HG02885 (cell line): Measurements from ENCODE around the gene NACC2.

Source experiments
- ATAC-seq: cut with Tn5 transposase; IDR thresholded peaks from one replicate; pipeline ENCODE4 v1.9.1; 2021; ENCODE audit warnings: mild to moderate bottlenecking; ENCODE audit not compliant: unreplicated experiment, poor library complexity

Gene NACC2

GRCh38 chr9:136016572-136017288 is 78.4 kb downstream of the NACC2 start:
- no peak for ATAC-seq

- ATAC-seq: no peak
These were observed 79.2 kb downstream of the NACC2 start for GRCh38 chr9:136015656-136016571.

GRCh38 chr9:136014924-136015633 is 80.0 kb downstream of the NACC2 start:
- ATAC-seq: no peak

- no peak for ATAC-seq
These were observed 80.8 kb downstream of the NACC2 start for GRCh38 chr9:136014147-136014923.

GRCh38 chr9:136013524-136014034 is 81.5 kb downstream of the NACC2 start:
- ATAC-seq: no peak

GRCh38 chr9:136013116-136013515 is 82.0 kb downstream of the NACC2 start:
- ATAC-seq: no peak

GRCh38 chr9:136012651-136013050 is 82.4 kb downstream of the NACC2 start:
- no peak for ATAC-seq

GRCh38 chr9:136011703-136012496 is 83.2 kb downstream of the NACC2 start:
- no peak for ATAC-seq

- no peak for ATAC-seq
These were observed 83.8 kb downstream of the NACC2 start for GRCh38 chr9:136011376-136011702.

GRCh38 chr9:136010615-136011361 is 84.3 kb downstream of the NACC2 start:
- ATAC-seq: no peak

GRCh38 chr9:136010176-136010575 is 84.9 kb downstream of the NACC2 start:
- no peak for ATAC-seq

GRCh38 chr9:136009516-136009915 is 85.6 kb downstream of the NACC2 start:
- no peak for ATAC-seq

- no peak for ATAC-seq
These were observed 86.4 kb downstream of the NACC2 start for GRCh38 chr9:136008693-136008997.

GRCh38 chr9:136007934-136008692 is 87.0 kb downstream of the NACC2 start:
- ATAC-seq: no peak

- ATAC-seq: no peak
These were observed 87.7 kb downstream of the NACC2 start for GRCh38 chr9:136007276-136007933.

GRCh38 chr9:136006169-136006568 is 88.9 kb downstream of the NACC2 start:
- no peak for ATAC-seq

- no peak for ATAC-seq
These were observed 90.4 kb downstream of the NACC2 start for GRCh38 chr9:136004712-136005111.

- no peak for ATAC-seq
These were observed 90.9 kb downstream of the NACC2 start for GRCh38 chr9:136004219-136004618.
